HepG2 (cell line): ENCODE measurements around the gene HOXA7. TPM values are rescaled to one million over a fixed set of nuclear protein-coding genes. Genes with fewer than 3 reads are reported as not detected.
A peak's percentile ranks its signal among the peaks of the same experiment; 100 is the strongest.

Experiments used
- ARID5B ChIP-seq: IDR thresholded peaks from 2 replicates; pipeline ENCODE4 v1.4.0; 2020; ENCODE audit warnings: mild to moderate bottlenecking, missing genetic modification reagents
- BCL6 ChIP-seq: IDR thresholded peaks from 2 replicates; pipeline ENCODE4 v1.6.1; 2016; ENCODE audit warnings: missing genetic modification reagents, missing compliant biosample characterization
- BRCA1 ChIP-seq: sonication (generic); formaldehyde crosslinking; IDR thresholded peaks from 2 replicates; pipeline ENCODE4 v1.4.0; 2020; ENCODE audit warnings: missing genetic modification reagents
- CBX2 ChIP-seq, 2 experiments: fragments of 200-600 bp in 1 of 2; sonication (generic); formaldehyde crosslinking in 1 of 2; IDR thresholded peaks; 2 replicates each; pipeline versions ENCODE4 v1.7.0 to v1.8.1; 2018 to 2022; ENCODE audit warnings: low read depth in 2 of 2, low read length in 1 of 2, mild to moderate bottlenecking in 1 of 2, missing genetic modification reagents in 1 of 2
- CTCF ChIP-seq: sonication (generic); formaldehyde crosslinking; IDR thresholded peaks from 2 replicates; pipeline ENCODE4 v1.5.0; 2020; ENCODE audit warnings: mild to moderate bottlenecking, missing genetic modification reagents, moderate library complexity
- ESRRA ChIP-seq: sonication (generic); formaldehyde crosslinking; IDR thresholded peaks from 2 replicates; pipeline ENCODE4 v1.5.1; 2020; ENCODE audit warnings: mild to moderate bottlenecking, low read depth, missing genetic modification reagents
- FOSL2 ChIP-seq: sonication (generic); formaldehyde crosslinking; IDR thresholded peaks from 2 replicates; pipeline ENCODE4 v1.4.0; 2020; ENCODE audit warnings: missing genetic modification reagents
- GATAD2A ChIP-seq: IDR thresholded peaks from 2 replicates; pipeline ENCODE4 v1.6.1; 2016
- KLF11 ChIP-seq: IDR thresholded peaks from 2 replicates; pipeline ENCODE4 v1.6.1; 2016; ENCODE audit warnings: missing compliant biosample characterization
- MIXL1 ChIP-seq: IDR thresholded peaks from 2 replicates; pipeline ENCODE4 v1.6.1; 2016
- NCOA5 ChIP-seq: sonication (generic); formaldehyde crosslinking; IDR thresholded peaks from 2 replicates; pipeline ENCODE4 v1.4.0; 2020; ENCODE audit warnings: missing genetic modification reagents
- NR2F6 ChIP-seq, 2 experiments: IDR thresholded peaks; 2 replicates each; pipeline ENCODE4 v1.6.1; 2016; ENCODE audit warnings: antibody characterized with exemption in 1 of 2, mild to moderate bottlenecking in 1 of 2
- RAD21 ChIP-seq: fragments of 450-650 bp; formaldehyde crosslinking; IDR thresholded peaks from 2 replicates; pipeline ENCODE4 v1.5.0; 2020; ENCODE audit warnings: mild to moderate bottlenecking
- RNF2 ChIP-seq: fragments of 450-650 bp; conservative IDR thresholded peaks from 2 replicates; pipeline ENCODE4 v1.6.1; 2016; ENCODE audit warnings: low read depth
- SMC3 ChIP-seq: IDR thresholded peaks from 2 replicates; pipeline ENCODE4 v1.6.1; 2011; ENCODE audit warnings: low read length, improper control_type of control experiment
- SOX13 ChIP-seq, 3 experiments: fragments of 450-650 bp in 1 of 3; sonication (generic) in 1 of 3; formaldehyde crosslinking in 1 of 3; IDR thresholded peaks in 2 of 3; conservative IDR thresholded peaks in 1 of 3; 2 replicates each; pipeline versions ENCODE4 v1.5.0 to v1.6.1; 2016 to 2020; ENCODE audit warnings: antibody characterized with exemption in 1 of 3, mild to moderate bottlenecking in 1 of 3, missing compliant biosample characterization in 1 of 3, missing genetic modification reagents in 1 of 3, moderate library complexity in 1 of 3
- STAG1 ChIP-seq: sonication (generic); formaldehyde crosslinking; IDR thresholded peaks from 2 replicates; pipeline ENCODE4 v1.4.0; 2020; ENCODE audit warnings: missing genetic modification reagents
- TGIF2 ChIP-seq: IDR thresholded peaks from 2 replicates; pipeline ENCODE4 v1.6.1; 2016; ENCODE audit warnings: control low read depth, missing compliant biosample characterization
- ZFP36 ChIP-seq: fragments of 150-350 bp; IDR thresholded peaks from 2 replicates; pipeline ENCODE4 v1.6.1; 2018; ENCODE audit warnings: borderline replicate concordance, low read length, low read depth; ENCODE audit not compliant: partially characterized antibody
- ZNF326 ChIP-seq: sonication (generic); formaldehyde crosslinking; IDR thresholded peaks from 2 replicates; pipeline ENCODE4 v1.4.0; 2020; ENCODE audit warnings: missing genetic modification reagents, borderline replicate concordance
- ZNF362 ChIP-seq: sonication (generic); formaldehyde crosslinking; IDR thresholded peaks from 2 replicates; pipeline ENCODE4 v1.4.0; 2020; ENCODE audit warnings: missing genetic modification reagents, mild to moderate bottlenecking, borderline replicate concordance
- polyA plus RNA-seq, 8 experiments: library from polyadenylated mRNA; depleted of rRNA in 3 of 8; stranded (reverse) in 7 of 8; unstranded in 1 of 8; fragments of >200 nt; fragmentation: Illumina TruSeq in 4 of 8; extraction: Trizol in 4 of 8; gene quantifications; 2 replicates each; pipeline versions ENCODE4 v1.2.1 to v1.2.3, GENCODE V29; 2011 to 2016; ENCODE audit warnings: low read depth in 4 of 8, missing spikeins in 1 of 8, mixed read lengths in 1 of 8; ENCODE audit not compliant: insufficient read depth in 1 of 8
- total RNA-seq, 5 experiments: library from RNA; depleted of rRNA; stranded (reverse); fragments of >200 nt; fragmentation: Illumina TruSeq; extraction: Trizol; gene quantifications; 2 replicates each; pipeline ENCODE4 v1.2.3, GENCODE V29; 2016; ENCODE audit warnings: low read depth in 1 of 5

HOXA7 gene
- total and polyA plus RNA-seq, 2 of the 13 experiments (the other 11 are each of a cell fraction or from before 2014, with no cell fraction given): 0.05 TPM; not detected in 1

- TF ChIP-seq STAG1 (CRISPR knock-in tag): peak; percentile 94
- no peak for TF ChIP-seq SOX13 (IDR thresholded peaks at IDR 0.05)
- TF ChIP-seq SOX13 (CRISPR knock-in tag; conservative IDR thresholded peaks at IDR 0.05 in 1 of 2, IDR thresholded peaks at IDR 0.05 in 1 of 2): 0 out of 4 replicates have a peak, but pooled peaks of 1 of the 2 experiments have one; percentile 22
- peak; percentile 58; the same call in 1 of the 2 replicates for TF ChIP-seq MIXL1 (CRISPR knock-in tag)
- peak; percentile 77 for TF ChIP-seq RAD21
- peak; percentile 23; the same call in 1 of the 2 replicates for TF ChIP-seq FOSL2 (CRISPR knock-in tag)
- 0 out of 2 replicates have a peak, but pooled peaks have one; percentile 20 for TF ChIP-seq BCL6
- TF ChIP-seq RNF2: 0 out of 2 replicates have a peak, but pooled peaks have one; percentile 43
- TF ChIP-seq CBX2 (IDR thresholded peaks at IDR 0.05; ENCODE audit: low read depth, low read length): 0 out of 2 replicates have a peak, but pooled peaks have one; percentile 31
- TF ChIP-seq CBX2 (CRISPR knock-in tag; IDR thresholded peaks at IDR 0.05; ENCODE audit: low read depth): no peak
- no peak for TF ChIP-seq BRCA1 (CRISPR knock-in tag)
- TF ChIP-seq GATAD2A (CRISPR knock-in tag): 0 out of 2 replicates have a peak, but pooled peaks have one; percentile 37
- no peak for TF ChIP-seq KLF11 (CRISPR knock-in tag)
- TF ChIP-seq ARID5B: peak; percentile 46
- peak; percentile 82 for TF ChIP-seq ESRRA (CRISPR knock-in tag)
- TF ChIP-seq ZNF362 (CRISPR knock-in tag): 0 out of 2 replicates have a peak, but pooled peaks have one; percentile 25
- no peak for TF ChIP-seq ZNF326 (CRISPR knock-in tag)
- TF ChIP-seq SMC3: peak; percentile 93
- peak; percentile 61 for TF ChIP-seq NR2F6 (IDR thresholded peaks at IDR 0.05)
- peak; percentile 66 for TF ChIP-seq NR2F6 (CRISPR knock-in tag; IDR thresholded peaks at IDR 0.05)
- TF ChIP-seq NCOA5 (CRISPR knock-in tag): no peak
- TF ChIP-seq ZFP36: no peak
- 0 out of 2 replicates have a peak, but pooled peaks have one; percentile 28 for TF ChIP-seq TGIF2
- peak; percentile 85 for TF ChIP-seq CTCF (CRISPR knock-in tag)
- TF ChIP-seq, all 625 proteins: peak for 18
Measured at GRCh38 chr7:27196287-27196767, 39.9 kb upstream of the HOXA7 start (continued).
